ENCODE data around the gene PEF1.

- TF ChIP-seq, protein P1, sequence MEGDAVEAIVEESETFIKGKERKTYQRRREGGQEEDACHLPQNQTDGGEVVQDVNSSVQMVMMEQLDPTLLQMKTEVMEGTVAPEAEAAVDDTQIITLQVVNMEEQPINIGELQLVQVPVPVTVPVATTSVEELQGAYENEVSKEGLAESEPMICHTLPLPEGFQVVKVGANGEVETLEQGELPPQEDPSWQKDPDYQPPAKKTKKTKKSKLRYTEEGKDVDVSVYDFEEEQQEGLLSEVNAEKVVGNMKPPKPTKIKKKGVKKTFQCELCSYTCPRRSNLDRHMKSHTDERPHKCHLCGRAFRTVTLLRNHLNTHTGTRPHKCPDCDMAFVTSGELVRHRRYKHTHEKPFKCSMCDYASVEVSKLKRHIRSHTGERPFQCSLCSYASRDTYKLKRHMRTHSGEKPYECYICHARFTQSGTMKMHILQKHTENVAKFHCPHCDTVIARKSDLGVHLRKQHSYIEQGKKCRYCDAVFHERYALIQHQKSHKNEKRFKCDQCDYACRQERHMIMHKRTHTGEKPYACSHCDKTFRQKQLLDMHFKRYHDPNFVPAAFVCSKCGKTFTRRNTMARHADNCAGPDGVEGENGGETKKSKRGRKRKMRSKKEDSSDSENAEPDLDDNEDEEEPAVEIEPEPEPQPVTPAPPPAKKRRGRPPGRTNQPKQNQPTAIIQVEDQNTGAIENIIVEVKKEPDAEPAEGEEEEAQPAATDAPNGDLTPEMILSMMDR (IDR thresholded peaks at IDR 0.05; ENCODE audit: insufficient read depth, low read length, poor library complexity, severe bottlenecking) = no peak
- no peak for TF ChIP-seq EZH2phosphoT487 (conservative IDR thresholded peaks at IDR 0.05; ENCODE audit: low read length)
Measured at GRCh38 chr1:31645274-31645568, 545 bp upstream of the PEF1 start.
